Stimulated activated CD4-positive, alpha-beta T cell treated with anti-CD3 and anti-CD28 coated beads, Interleukin-2, amount 100 ng/mL, for 4 hours (primary cell): ENCODE measurements around the gene ZNF207.
"Not testable (repeated sequence)": the region's sequence is repeated elsewhere in the genome, so short reads cannot be mapped to it uniquely, and the experiment has no call there.

Experiments
- DNase-seq: peaks from one replicate; pipeline ENCODE4 v3.0.0-alpha.2; 2020; ENCODE audit warnings: low read depth

ZNF207 gene

GRCh38 chr17:32335687-32336086, 14.3 kb upstream of the ZNF207 start:
- no peak for DNase-seq

- peak; percentile 24 for DNase-seq
Measured at GRCh38 chr17:32341141-32341856, 8.7 kb upstream of the ZNF207 start.

GRCh38 chr17:32341857-32342602, 7.9 kb upstream of the ZNF207 start, which contains the start of gene C17orf75:
Gene C17orf75 (minus strand): TSS chr17:32342173. CDS start chr17:32342139, 34 bp downstream.
- DNase-seq = peak; percentile 73

- DNase-seq = no peak
Measured at GRCh38 chr17:32342603-32343325, 7.2 kb upstream of the ZNF207 start.

DNA sequence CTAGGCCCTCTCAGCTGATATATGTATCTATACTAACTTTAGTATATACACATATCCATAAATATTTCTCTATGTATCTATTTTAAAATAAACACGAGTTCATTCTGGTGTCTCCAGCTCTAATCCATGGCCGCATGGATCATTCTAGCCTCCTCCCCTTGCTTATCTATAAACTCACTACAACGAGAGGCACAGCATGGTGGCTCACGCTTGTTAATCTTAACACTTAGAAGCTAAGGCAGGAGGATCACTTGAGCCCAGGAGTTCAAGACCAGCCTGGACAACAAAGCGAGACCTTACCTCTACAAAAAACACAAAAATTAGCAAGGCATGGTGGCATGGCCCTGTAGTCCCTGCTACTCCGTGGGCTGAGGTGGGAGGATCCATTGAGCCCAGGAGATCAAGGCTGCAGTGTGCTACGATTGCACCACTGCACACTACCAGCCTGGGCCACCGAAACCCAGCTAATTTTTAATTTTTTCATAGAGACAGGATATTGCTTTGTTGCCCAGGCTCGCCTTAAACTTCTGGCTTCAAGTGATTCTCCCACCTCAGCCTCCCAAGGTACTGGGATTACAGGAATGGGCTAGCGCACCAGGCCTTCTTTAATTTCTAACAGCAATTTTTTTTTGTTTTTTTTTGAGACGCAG, 3.9 kb upstream of the ZNF207 start:
- no peak for DNase-seq

- DNase-seq = no peak
Measured at GRCh38 chr17:32348483-32348800, 1.5 kb upstream of the ZNF207 start.

DNA sequence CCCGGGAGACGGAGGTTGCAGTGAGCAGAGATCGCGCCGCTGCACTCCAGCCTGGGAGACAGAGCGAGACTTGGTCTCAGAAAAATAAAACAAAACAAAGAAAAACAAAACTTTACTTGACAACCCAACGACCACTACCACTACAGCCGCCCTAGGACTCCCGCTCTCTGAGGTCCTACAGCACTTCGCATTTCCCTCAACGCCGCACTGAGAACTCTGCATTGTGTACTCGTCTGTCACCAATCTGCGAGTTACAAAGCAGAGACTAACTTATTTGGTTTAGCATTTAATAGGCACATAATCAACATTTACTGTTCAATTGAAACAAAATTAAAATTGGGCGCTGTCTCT, 479 bp upstream of the ZNF207 start:
- DNase-seq = no peak

GRCh38 chr17:32350666-32351418, 885 bp downstream of the ZNF207 start:
- peak; percentile 20 for DNase-seq

DNA sequence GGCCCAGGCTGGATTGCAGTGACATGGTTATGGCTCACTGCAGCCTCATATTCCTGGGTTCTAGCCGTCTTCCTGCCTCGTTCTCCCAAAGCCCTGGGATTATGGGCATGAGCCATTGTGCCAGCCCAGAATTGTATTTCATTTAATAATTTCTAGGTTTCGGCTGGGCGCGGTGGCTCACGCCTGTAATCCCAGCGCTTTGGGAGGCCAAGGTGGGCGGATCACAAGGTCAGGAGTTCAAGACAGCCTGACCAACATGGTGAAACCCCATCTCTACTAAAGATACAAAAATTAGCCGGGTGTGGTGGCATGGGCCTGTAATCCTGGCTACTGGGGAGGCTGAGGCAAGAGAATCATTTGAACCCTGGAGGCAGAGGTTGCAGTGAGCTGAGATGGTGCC, 2.8 kb downstream of the ZNF207 start:
- not testable (repeated sequence) for DNase-seq

DNA sequence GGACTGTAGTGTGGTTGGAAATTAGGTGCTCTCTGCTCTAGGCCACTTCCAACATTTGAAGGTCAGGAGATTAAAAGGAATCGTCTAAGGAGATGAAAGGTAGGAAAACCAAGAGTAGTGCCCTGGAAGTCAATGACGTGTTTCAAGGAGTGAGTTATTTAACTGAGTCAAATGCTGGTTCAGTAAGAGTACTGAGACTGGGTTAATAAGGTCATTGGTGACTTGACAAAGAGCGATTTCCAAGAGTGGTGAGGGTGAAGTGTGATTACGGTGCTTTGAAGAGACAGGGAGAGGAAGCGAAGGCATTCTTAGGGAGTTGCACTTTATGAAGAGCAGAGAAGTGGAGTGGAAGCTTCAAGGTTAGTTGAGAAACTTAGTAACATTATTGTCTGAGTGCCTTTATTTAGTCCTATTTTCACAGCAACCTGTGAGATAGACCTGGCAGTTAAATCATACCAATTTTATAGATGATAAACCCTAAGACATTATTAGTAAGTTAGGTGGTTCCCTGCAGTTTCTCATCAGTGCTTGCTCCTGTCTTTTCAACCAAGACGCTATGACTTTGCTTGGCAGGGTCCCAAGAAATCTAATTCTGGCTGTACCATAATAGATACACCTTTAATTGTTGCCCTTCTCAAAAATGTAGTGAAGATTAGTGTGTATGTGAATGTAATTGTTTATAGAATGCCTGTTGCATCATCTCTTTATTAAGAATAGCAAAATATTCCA, 5.9 kb downstream of the ZNF207 start:
- no peak for DNase-seq

GRCh38 chr17:32356378-32356743, 6.4 kb downstream of the ZNF207 start:
- no peak for DNase-seq

DNA sequence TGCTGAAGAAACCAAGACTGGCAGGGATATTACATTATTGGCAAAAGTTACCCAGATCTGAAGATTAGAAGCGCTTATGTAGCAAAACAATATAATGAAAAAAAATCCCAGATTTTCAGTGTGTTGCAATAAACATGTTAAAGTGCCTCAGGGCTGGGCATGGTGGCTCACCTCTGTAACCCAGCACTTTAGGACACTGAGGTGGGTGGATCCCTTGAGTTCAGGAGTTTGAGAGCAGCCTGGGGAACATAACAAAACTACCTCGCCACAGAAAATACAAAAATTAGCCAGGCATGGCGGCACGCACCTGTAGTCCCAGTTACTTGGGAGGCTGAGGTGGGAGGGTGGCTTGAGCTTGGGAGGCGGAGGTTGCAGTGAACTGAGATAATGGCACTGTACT, 6.8 kb downstream of the ZNF207 start:
- no peak for DNase-seq

GRCh38 chr17:32357615-32358014, 7.7 kb downstream of the ZNF207 start:
- no peak for DNase-seq

- DNase-seq = no peak
Measured at GRCh38 chr17:32361270-32361669, 11.3 kb downstream of the ZNF207 start.

GRCh38 chr17:32370426-32370825, 20.5 kb downstream of the ZNF207 start:
- no peak for DNase-seq

DNA sequence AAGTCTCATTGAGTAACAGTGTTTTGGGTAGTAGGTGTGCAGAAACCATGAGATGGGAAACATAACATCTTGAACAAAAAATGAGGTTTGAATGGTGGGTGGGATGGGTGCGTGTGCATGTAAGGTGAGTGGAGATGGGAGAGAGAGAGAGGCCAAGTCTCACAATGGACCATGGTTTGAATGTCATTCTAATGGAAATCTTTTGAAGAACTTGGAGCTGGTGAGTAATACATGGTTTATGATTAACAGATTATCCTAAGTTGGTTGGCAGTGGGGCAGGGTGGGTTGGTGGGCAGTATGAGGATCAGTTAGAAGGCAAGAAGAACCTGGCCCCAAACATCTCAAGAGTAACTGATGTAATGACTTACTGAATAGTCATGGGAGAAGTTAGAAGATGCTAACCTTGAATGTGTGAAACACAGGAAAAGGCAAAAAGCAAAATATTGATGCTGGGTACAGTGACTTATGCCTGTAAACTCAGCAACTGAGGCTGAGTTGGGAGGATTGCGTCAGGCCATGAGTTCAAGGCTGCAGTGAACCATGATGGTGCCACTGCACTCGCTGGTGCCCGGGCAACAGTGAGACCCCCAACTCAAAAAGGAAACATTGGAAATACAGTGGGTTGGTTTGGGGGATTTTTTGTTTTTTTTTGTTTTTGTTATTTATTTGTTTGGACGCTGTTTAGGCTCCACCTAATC, 32.7 kb downstream of the ZNF207 start:
- DNase-seq = no peak

DNA sequence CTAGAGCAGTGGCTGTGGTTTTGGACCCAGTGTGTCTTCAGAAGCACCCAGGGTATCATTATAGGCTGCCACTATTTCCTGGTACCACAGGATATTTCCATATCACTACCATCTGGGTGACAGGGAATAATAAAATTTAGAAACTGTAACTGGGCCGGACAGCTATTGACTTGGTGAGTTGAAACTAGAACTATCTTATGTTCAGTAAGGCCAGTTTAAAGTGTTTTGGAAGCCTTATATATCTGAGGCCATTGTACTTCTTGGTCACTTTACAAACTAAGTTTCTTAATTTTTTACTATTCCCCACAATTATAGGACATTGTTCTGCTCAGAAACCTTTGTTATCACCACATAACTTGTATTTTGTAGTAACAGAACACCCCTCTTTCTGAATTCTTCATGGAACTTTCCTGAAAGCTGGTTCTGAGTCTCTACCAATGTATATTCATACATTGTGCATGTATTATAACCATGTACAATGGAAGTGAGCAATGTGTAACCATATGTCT, 34.0 kb downstream of the ZNF207 start:
- no peak for DNase-seq

DNA sequence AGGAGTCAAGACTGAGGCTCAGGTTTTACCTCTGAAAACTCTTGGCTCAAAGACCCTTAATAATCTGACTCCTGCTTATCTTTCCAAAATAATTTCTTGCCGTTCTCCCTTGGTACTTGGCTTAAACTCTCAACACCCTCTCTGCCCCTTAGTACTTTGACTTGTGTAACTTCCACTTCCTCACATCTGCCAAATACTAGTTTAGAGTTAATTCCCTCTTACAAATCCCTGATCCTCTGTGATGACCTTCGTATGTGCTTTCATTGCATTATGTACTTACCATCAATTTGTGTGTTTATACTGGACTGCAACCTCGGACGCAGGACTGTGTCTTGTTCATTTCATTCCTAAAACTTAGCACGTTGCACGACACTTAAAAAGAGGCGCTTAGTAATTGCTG, 35.2 kb downstream of the ZNF207 start:
- no peak for DNase-seq

DNA sequence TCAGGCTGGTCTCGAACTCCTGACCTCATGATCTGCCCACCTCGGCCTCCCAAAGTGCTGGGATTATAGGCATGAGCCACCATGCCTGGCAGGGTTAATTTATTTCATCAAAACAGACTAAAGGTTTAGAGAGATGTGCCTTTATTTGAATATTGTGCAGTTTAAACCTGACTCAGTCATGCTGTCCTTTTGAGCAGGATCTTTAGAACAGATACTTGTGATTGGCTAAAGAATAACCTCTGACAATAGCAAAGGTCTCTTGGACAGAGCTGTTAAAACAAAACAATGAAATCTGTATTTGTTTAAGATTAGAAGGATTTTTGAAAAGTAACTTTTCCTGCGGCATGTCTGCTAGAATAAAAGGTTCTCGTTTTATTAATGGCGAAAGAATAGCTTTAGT, 36.0 kb downstream of the ZNF207 start:
- no peak for DNase-seq

- no peak for DNase-seq
Measured at GRCh38 chr17:32386844-32387243, 36.9 kb downstream of the ZNF207 start.
